Measurements from ENCODE around the gene CD52. TPM values are rescaled to one million over a fixed set of nuclear protein-coding genes. Genes with fewer than 3 reads are reported as not detected.

CD52 gene
- total and polyA plus RNA-seq, 2 experiments from 2014 or later: 7.3 TPM; not detected in 1

- H3K36me3 ChIP-seq (ENCODE audit: insufficient read depth): peaks cover 8% of the 10 kb centered on the region
- no peak overlapping the region for H3K27ac ChIP-seq (ENCODE audit: low read depth)
- H3K4me2 ChIP-seq: no peak overlapping the region
- H3K4me1 ChIP-seq (ENCODE audit: insufficient read depth): peaks cover 20% of the 10 kb centered on the region
- no peak overlapping the region for H3K4me3 ChIP-seq
- H3K27me3 ChIP-seq (ENCODE audit: insufficient read depth): no peaks in the 10 kb centered on the region
- no peak overlapping the region for H2AFZ ChIP-seq
- no peaks in the 10 kb centered on the region for H3K9me2 ChIP-seq (ENCODE audit: insufficient read depth)
- no peaks in the 10 kb centered on the region for H4K20me1 ChIP-seq (replicated peaks; ENCODE audit: insufficient read depth)
- H3K79me2 ChIP-seq (replicated peaks; ENCODE audit: insufficient read depth): no peaks in the 10 kb centered on the region
- Mint-ChIP-seq H3K4me1 (peaks cover 24% of the 10 kb centered on the region), H3K9me3 (no peaks in the 10 kb centered on the region; the same call in 2 of the 3 replicates), H3K36me3 (ENCODE audit: low read depth) (peaks cover 32% of the 10 kb centered on the region), H3K4me3 (no peak overlapping the region), H3K27me3 (ENCODE audit: insufficient read depth, low read depth, poor library complexity) (peaks cover 9% of the 10 kb centered on the region), H3K27ac (no peak overlapping the region)
- DNase-seq (ENCODE audit: low spot score) (no peak), ATAC-seq (no peak)
- H3F3A ChIP-seq (replicated peaks; ENCODE audit: low read depth): peaks cover 7% of the 10 kb centered on the region; the same call in 1 of the 2 replicates
- no peak for TF ChIP-seq NANOG (IDR thresholded peaks at IDR 0.05; ENCODE audit: borderline replicate concordance)
- no peak for TF ChIP-seq POLR2AphosphoS5 (IDR thresholded peaks at IDR 0.05; ENCODE audit: low read depth)
- no peak for TF ChIP-seq ZNF331 (CRISPR knock-in tag; IDR thresholded peaks at IDR 0.05; ENCODE audit: low read depth)
- no peak for TF ChIP-seq STAT1 (IDR thresholded peaks at IDR 0.05; ENCODE audit: unreplicated experiment)
- TF ChIP-seq CREB1 (CRISPR knock-in tag; IDR thresholded peaks at IDR 0.05; ENCODE audit: low read depth): no peak
- no peak for TF ChIP-seq ETS1 (IDR thresholded peaks at IDR 0.05)
- TF ChIP-seq REST (IDR thresholded peaks at IDR 0.05; ENCODE audit: unreplicated experiment): no peak
Measured at GRCh38 chr1:26320896-26321295, 3.1 kb downstream of the CD52 start.

GRCh38 chr1:26321315-26322041, 3.7 kb downstream of the CD52 start:
- ATAC-seq: peak; percentile 86
- Histone ChIP-seq H3K79me2 (replicated peaks; ENCODE audit: insufficient read depth) (no peaks in the 10 kb centered on the region), H3K4me1 (ENCODE audit: insufficient read depth) (peaks cover 17% of the 10 kb centered on the region), H3K4me3 (no peak overlapping the region), H3K36me3 (ENCODE audit: insufficient read depth) (peaks cover 8% of the 10 kb centered on the region), H3K9me2 (ENCODE audit: insufficient read depth) (no peaks in the 10 kb centered on the region), H4K20me1 (replicated peaks; ENCODE audit: insufficient read depth) (no peaks in the 10 kb centered on the region), H3K27me3 (ENCODE audit: insufficient read depth) (no peaks in the 10 kb centered on the region), H3F3A (replicated peaks; ENCODE audit: low read depth) (peaks cover 7% of the 10 kb centered on the region; the same call in 1 of the 2 replicates), H2AFZ (no peak overlapping the region), H3K27ac (ENCODE audit: low read depth) (no peak overlapping the region), H3K4me2 (no peak overlapping the region)
- Mint-ChIP-seq H3K4me3 (no peak overlapping the region), H3K27ac (no peak overlapping the region), H3K36me3 (ENCODE audit: low read depth) (peaks cover 32% of the 10 kb centered on the region), H3K9me3 (no peaks in the 10 kb centered on the region; the same call in 2 of the 3 replicates), H3K4me1 (peaks cover 19% of the 10 kb centered on the region), H3K27me3 (ENCODE audit: insufficient read depth, low read depth, poor library complexity) (peaks cover 6% of the 10 kb centered on the region)
- DNase-seq (ENCODE audit: low spot score): peak; percentile 91
- TF ChIP-seq CREB1 (CRISPR knock-in tag; IDR thresholded peaks at IDR 0.05; ENCODE audit: low read depth): no peak
- peak; percentile 90 to 96 for TF ChIP-seq CTCF (conservative IDR thresholded peaks at IDR 0.05; ENCODE audit: low read depth in 2 of 2)
